Activated CD4-positive, alpha-beta T cell treated with anti-CD3 and anti-CD28 coated beads, Interleukin-2, amount 50 U/mL, for 16 hours (primary cell): Measurements from ENCODE around the gene LDLRAD4.
A peak's percentile ranks its signal among the peaks of the same experiment; 100 is the strongest.

Source experiments
- DNase-seq: peaks from one replicate; pipeline ENCODE4 v3.0.0-alpha.2; 2020

The LDLRAD4 gene

GRCh38 chr18:13625843-13626543 lies 407.4 kb downstream of the LDLRAD4 start:
- DNase-seq: no peak

- no peak for DNase-seq
Observed at GRCh38 chr18:13626544-13626908, 408.0 kb downstream of the LDLRAD4 start.

GRCh38 chr18:13627639-13628038 lies 409.1 kb downstream of the LDLRAD4 start:
- DNase-seq: no peak

- no peak for DNase-seq
Observed at GRCh38 chr18:13628211-13628610, 409.7 kb downstream of the LDLRAD4 start.

GRCh38 chr18:13629841-13630715 lies 411.5 kb downstream of the LDLRAD4 start:
- DNase-seq: peak; percentile 71

GRCh38 chr18:13630716-13631268 lies 412.2 kb downstream of the LDLRAD4 start:
- no peak for DNase-seq

DNA sequence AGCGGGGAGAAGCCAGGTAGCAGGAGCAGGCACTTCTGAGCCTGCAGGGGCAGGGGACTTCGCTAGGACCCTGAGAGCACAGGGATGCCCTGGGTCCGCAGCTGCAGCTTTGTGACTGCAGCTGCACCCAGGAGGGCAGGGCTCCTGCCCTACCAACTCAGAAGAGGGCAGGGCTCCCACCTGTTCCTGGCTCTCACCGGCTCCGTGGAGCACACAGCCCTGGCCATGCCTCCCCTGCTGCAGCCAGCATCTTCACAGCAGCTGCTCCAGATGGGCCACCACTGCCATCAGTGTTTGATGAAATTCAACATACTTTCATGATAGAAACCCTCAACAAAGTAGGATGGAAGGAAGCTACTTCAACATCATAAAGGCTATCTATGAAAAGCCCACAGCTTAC lies 415.1 kb downstream of the LDLRAD4 start:
- DNase-seq: no peak

- no peak for DNase-seq
Observed at GRCh38 chr18:13635046-13635445, 416.5 kb downstream of the LDLRAD4 start.

DNA sequence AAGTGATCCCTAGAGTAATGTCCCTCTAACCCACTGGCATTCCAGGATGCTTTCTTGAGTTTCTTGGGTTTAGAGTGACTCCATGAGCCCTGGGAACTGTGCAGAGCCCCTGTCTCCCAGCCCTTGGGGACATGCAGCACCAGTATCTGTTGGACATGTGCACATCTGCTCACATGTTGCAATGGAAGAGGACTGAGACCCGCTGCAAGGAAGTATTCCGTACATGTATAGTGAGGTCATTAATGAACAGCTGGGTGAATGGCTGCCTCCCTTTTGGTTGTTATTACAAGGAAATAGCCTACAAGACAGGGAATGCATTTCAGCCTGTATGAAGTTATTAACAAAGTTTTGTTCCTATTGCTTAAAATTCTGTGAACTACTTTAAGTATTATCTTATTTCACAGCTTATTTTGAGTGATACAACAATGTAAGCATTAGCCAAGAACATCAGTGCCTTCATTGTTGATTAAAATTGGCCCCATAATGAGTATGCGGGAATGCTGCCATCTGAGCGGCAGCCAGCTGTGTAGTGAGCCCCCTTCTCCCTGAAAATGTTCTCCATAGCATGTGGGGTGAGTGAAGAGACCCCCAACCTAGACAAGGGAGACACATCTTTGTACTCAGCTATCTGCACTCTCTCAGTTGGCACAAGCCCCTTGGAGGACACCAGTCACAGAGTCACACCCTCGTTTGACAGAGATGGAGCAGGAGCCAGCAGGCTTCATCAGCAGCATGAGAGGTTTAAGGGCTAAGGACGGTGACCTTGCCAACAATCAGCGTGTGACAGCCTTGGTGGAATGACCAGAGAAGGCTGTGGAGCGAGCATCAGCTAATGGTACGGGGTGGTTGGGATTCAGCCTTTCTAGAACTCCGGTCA lies 420.4 kb downstream of the LDLRAD4 start:
- DNase-seq: no peak

GRCh38 chr18:13640266-13640860 lies 421.8 kb downstream of the LDLRAD4 start:
- DNase-seq: no peak

- no peak for DNase-seq
Observed at GRCh38 chr18:13641551-13642439, 423.2 kb downstream of the LDLRAD4 start.

DNA sequence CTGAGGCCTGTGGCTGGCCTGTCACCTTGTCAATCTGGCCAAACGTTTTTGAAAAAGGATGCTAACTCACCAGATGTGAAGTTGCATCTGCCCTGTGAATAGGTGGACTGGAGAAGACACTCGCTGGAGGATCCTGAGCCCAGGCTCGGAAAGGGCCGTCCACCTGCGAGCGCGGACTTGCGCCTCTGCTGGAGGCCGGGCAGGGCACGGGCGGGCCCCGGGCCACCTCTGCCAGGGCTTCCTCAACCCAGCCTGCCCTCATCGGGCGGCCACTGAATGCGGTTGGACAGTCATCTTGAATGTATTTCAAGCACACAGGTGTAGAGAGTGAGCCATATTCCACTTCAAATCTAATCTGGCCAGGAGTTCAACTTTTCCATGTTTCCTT lies 423.9 kb downstream of the LDLRAD4 start:
- no peak for DNase-seq

GRCh38 chr18:13643261-13643751 lies 424.7 kb downstream of the LDLRAD4 start:
- DNase-seq: no peak

- no peak for DNase-seq
Observed at GRCh38 chr18:13645093-13645492, 426.5 kb downstream of the LDLRAD4 start.

DNA sequence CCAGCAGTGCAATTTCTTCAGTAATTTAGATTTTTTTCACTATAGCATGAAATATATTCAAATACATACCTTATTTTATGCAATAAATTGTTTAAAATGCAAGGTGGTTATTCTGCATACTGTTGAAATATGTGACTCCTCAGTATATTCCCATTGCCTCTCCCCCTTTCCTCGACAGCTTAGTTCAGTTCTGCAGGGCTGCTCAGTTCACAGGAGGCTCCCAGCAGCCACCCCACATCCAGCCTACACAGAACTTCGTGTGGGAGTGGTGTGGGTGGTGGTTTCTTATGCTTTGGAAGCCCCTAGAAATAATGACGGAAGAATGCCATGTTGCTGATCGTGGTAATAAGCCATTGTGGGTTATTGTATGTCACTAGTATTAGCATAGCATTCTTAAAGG lies 428.1 kb downstream of the LDLRAD4 start:
- no peak for DNase-seq

GRCh38 chr18:13647761-13648160 lies 429.2 kb downstream of the LDLRAD4 start:
- DNase-seq: no peak

DNA sequence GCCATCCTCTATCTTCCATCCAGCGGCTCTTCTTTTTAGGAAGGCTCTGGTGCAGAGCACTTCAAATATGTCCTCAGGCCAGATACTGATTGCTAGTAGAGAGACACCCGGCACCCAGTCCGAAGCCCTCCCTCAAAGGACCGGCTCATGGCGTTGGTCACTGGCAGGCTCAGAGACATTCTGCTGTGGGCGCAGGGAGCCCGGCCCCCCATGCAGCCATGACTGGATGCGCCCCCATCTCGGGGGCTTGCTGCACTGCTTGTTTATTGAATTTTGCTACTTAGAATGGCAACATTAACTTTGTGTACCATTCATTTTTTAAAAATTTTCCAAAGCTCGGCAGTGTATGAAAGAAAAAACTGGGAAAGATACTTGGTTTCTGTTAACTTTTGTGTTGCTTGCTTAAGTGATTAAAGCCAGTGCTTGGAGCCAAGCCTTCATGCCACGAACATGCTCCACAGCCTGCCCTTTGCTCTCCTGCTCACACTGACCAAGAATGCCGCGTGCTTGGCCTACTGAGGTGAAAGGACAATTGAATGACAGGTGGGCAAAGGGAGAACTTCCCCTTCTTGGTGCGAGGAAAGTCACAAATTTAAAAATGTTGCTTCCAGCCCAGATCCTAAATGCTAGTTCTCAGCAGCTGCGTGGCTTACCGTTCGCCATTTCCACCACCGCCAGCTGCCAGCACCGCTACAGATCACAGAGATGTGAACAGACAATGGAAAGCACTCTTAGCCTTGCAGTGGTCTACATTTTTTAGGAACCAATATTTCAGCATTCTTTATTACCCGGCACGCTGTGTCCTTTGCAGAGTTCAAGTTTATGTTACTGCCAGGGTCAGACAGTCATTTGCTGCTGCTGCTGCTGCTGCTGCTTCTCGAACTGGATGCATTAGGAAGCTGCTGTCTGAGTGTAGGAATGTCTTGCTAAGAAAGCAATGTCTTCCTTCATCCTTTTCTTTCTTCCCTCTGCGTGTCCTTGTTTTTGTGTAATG lies 431.1 kb downstream of the LDLRAD4 start:
- no peak for DNase-seq

GRCh38 chr18:13653746-13654433 lies 435.3 kb downstream of the LDLRAD4 start:
- DNase-seq: no peak

DNA sequence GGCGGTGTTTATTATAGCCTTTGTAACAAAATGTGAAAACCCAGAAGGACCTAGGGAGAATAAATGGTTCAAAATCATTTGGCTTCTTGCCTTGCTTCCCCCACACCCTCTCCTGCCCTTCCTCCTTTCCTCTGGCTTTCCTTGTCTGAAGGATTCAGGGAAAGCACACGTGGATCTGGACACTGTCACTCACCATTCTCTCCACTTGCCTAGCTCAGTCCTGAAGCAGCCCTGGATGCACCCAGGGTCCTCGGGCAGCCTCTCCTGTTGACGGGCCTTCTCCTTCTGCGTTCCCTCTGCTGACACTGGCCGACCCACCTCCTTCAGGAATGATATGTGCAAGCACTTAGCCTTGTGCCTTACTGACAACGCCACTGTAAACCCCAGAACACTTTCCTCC lies 439.4 kb downstream of the LDLRAD4 start:
- DNase-seq: no peak
